Retina (tissue), 1 donor: ENCODE results near the gene CARD9.
"Not testable (repeated sequence)": the region's sequence is repeated elsewhere in the genome, so short reads cannot be mapped to it uniquely, and the experiment has no call there.

Experiments used
- DNase-seq: peaks from one replicate; pipeline ENCODE4 v3.0.0-alpha.2; 2016

Gene CARD9

DNA sequence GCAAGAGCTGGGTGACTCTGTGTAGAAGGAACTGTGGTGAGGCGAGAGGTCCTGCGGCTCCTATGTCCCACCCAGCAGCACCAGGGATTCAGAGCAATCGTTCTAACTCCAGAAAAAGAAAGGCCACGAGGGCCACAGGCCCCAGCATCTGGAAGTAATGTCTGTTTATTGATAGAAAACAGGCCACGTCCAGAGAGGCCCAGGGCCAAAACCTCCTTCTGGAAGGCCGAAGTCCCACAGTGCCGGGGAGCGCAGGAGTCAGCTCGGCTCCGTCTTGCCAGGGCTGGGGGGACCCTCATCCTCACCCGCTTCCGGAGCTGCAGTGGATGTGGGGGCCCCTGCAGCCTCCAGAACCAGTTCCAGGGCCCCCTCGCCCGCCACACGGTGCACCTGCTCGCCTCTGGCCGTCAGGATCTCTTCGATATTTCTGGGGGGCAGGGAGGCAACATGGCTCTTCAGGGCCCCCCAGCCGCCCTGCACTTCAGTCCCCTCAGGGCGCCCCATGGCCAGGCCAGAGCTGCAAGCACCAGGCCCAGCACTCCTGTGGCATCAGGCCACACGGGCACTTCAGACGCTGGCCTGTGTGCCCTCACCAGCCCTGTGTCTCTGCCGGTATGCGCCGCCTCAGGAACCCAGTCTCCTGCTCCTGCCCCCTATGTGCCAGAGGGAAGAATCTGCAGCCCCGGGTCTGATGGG, 11.6 kb downstream of the CARD9 start:
- peak; percentile 19 for DNase-seq

DNA sequence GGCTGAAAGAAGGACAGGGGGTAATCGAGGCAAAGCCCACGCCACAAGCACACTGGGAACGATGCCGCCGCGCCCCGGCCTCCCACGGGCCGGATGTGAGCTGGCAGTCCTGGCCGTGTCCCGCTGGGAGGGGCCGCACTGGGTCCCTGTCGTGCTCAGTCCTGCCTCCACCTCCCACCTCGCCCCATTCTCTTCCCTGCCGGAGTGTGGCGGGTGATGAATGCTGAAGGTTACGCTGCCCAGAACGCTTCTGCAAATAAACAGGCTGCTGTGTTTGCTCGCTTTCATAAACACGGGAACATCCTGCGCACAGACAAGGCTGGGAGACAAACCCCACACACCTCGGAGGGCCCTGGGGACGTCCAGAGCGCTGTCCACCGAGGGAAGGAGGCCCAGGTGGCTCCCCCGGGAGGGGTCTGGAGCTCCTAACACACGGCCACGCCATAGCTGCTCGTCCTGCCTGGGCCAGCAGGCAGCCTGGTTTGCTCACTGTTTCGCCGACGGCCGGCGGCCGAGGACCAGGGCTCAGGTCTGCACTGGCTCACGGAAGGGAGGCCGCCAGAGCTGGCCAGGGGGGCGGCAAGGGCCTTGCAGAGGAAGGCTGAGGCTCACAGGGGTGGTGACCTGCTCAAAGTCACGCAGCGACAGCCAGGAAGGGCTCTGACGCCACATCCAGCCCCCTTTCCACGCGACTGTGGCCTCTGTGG, 12.3 kb downstream of the CARD9 start:
- peak; percentile 40 for DNase-seq

GRCh38 chr9:136359774-136360718, 13.4 kb downstream of the CARD9 start:
- peak; percentile 16 for DNase-seq

DNA sequence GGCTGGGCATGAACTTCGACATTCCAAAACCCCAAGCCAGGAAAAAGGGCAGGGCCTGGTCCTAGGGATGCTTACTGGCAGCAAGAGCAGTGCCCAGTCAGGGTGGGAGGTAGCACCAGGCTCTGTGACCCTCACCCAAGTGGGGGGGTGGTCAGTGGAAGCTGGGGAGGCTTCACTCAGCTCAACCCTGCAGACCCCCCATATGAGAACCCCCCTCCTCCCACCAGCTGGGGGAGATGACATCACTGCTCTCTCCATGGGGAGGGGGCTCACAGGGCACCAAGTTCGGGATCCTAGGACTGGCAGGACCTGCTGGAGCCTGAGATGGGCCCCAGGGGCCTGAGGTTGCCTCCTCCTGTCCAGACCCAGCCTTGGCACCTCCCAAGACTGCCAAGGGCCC, 14.6 kb downstream of the CARD9 start:
- no peak for DNase-seq

DNA sequence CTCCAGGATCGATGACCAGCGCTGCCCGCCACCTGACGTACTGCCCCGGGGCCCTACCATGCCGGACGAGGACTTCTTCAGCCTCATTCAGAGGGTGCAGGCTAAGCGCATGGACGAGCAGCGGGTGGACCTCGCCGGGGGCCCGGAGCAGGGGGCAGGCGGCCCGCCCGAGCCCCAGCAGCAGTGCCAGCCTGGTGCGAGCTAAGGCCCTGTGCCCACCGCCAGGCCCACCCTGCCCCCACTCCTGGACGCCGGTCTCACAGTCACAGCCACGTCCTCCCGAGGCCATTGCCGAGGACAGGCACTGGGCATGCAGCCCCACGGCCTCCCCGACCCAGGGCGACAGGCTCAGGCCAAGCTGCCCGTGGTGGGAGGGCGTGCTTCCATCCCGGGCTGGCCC, 15.5 kb downstream of the CARD9 start:
- no peak for DNase-seq

DNA sequence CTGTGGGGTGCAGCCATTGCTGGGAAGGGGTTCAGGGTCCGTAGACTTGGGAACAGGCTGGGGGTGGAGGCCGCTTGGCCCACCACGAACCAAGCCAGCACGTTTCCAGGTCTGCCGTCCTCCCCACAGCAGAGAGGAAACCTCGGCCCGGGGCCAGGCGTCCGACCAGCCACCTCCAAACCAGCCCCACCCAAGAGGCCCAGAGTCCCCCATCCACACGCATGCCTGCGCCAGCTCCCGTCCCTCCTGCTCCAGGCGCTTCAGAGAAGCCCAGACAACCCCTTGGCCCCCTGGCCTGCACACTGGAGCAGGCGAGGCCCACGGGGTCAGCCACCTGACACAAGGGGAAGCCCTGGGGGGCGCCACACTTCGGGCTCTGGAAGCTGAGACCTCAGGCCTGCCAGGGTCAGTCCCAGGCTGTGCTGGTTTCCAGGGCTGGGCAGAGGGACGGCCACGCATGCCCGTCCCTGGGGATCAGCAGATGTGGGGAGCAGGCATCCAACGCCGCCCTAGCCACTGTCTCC, 16.2 kb downstream of the CARD9 start:
- DNase-seq = no peak

DNA sequence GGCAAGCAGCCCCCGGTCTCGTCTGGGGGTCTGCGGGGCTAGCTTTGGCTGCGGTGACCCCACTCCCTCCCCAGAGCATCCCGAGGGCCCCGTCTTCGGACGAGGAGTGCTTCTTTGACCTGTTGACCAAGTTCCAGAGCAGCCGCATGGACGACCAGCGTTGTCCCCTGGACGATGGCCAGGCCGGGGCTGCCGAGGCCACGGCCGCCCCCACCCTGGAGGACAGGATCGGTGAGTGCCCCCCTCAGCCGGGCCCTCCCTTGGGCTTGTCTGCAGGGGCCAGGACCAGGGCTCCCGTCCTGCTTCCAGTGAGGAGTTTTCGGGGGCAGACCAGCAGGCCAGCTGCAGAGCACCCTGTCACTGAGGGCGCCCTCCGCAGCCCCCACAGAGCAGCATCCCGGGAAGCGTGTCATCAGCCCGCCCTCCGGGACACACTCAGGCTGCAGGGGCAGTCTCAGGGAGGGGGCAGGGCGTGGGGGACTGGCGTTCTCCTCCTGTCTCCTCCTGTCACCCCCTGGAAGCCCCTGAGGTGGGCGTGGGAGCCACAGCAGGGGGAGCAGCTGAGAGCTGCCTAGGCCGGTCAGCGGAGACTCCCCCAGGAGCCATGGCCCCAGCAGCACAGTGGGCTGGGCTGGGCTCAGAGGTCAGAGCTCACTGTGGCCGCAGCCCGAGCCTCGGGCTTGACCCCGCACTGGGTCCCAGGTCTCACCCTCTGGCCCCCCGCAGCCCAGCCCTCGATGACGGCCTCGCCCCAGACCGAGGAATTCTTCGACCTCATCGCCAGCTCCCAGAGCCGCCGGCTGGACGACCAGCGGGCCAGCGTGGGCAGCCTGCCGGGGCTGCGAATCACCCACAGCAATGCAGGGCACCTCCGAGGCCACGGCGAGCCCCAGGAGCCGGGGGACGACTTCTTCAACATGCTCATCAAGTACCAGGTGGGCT, 17.6 kb downstream of the CARD9 start:
- no peak for DNase-seq

DNA sequence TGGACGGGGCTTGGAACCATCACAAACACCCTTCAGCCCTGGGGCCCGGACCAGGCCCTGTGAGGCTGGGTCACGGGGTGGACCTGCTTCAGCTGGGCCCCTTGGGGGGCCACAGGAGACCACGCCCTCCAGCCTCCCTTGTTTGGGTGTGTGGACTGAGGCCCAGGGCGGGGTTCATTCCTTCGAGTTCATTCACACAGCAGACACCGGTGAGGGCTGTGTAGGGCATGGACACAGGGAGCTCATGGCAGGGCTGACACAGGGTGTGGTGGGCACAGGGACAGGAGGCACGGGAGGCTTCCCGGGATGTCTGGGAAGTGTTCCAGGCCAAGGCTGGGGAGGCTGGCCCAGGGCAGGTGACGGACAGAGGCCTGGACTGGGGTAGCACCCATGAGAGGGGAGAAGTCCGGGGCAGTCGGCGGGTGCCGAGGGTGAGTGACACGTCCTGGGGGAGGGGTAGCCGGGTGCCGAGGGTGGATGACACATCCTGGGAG, 18.8 kb downstream of the CARD9 start:
- DNase-seq = no peak

DNA sequence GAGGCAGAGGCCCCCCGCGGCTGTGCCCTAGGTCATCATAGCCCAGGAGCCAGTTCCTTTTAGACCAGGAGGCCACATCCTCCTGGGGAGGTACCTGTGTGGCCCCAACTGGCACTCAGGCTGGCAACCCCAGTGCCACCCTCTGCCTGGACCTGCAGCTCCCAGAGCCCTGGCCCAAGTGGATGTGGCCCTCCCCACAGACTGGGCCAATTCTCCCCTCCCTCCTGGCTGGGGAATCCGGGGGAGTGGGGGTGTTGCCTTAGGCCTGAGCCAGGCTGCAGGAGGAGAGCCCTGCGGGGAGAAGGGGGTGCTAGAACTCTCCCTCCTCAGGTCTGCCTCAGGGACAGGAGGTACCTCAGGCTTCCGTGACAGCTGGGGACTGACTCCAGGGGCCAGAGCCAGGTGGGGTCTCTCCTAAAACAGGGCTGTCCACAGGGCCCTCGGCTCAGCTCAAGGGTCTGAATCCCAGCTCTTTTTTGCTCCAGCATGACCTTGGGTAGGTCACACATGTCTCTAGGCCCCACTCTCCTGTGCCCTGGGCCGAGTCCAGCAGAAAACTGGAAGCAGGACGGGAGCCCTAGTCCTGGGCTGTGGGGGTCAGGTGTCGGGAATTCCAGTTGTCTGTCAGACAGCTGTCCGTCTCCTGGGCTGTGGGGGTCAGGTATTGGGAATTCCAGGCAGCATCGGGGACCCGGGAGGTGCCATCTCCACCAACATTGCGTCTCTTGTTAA, 19.5 kb downstream of the CARD9 start:
- DNase-seq = no peak

GRCh38 chr9:136353088-136353487, 20.4 kb downstream of the CARD9 start:
- DNase-seq = no peak

DNA sequence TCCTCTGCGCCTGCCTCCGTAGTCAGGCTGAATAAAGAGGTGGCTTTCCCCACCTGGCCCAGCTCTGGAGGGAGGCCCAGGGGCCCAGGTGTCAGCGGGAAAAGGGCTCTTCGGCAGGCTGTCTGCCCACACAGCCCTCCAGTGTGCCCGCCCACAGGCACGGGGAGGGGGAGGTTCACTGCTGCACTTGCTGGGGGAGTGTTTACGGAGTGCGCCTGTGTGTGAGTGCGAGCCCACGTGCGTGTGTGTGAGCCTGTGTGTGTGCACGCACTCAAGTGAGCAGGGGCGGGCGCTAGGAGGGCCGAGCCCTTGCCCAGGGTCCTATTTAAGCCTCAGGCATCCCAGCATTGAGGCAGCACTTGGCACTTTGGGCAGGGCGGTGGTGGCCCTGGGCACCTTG, 20.8 kb downstream of the CARD9 start:
- no peak for DNase-seq

DNA sequence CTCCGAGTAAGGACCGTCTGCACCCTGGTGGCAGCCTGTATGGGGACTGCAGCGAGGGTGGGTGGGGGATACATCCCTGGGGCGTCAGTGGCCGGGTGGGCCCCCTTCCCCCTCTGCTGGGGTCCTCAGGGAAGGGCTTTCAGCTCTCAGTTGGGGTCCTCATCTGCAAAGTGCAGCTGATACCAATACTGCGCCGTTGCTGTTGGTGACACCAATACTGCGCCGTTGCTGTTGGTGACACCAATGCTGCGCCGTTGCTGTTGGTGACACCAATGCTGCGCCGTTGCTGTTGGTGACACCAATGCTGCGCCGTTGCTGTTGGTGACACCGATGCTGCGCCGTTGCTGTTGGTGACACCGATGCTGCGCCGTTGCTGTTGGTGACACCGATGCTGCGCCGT, 21.6 kb downstream of the CARD9 start:
- not testable (repeated sequence) for DNase-seq

DNA sequence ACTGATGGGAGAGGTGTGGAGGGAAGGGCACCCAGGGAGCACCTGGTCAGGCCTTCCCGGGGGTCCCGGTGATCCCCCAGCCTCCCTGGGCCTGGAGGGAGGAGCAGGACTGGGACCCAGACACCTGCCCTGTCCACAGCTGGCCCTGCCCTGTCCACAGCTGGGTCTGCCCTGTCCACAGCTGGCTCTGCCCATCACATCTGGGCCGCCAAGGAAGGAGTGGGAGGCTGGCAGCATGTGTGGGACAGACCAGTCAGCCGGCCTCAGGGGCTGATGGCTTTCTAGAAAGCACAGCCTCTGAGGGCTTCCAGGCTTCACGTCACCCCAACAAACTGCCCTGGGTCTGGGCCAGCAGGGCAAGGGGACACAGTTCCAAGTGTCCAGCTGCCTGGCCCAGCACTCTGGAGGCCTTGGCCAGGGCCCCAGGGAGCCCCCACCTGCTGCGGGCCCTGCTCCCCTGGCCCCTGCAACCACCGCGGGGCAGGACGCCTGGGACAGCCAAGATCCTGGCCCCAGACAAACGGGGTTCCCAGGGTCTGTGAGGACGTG, 22.1 kb downstream of the CARD9 start:
- DNase-seq = no peak

DNA sequence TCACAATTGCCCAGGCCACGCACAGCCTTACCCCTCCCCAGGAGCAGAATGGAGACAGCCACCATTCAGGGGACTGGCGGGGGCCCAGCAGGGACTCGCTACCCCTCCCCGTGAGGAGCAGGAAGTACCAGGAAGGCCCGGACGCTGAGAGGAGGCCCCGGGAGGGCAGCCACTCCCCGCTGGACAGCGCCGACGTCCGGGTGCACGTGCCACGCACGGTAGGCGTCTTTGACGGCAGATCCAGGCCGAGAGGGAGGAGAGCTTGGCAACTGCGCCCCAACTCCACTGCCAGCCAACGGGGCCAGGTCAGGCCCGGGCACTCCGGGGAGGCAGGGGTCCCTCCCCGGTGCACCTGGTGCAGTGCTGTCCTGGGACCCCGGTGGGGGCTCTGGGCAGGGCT, 23.9 kb downstream of the CARD9 start:
- no peak for DNase-seq

GRCh38 chr9:136348691-136349090, 24.8 kb downstream of the CARD9 start:
- DNase-seq = no peak

DNA sequence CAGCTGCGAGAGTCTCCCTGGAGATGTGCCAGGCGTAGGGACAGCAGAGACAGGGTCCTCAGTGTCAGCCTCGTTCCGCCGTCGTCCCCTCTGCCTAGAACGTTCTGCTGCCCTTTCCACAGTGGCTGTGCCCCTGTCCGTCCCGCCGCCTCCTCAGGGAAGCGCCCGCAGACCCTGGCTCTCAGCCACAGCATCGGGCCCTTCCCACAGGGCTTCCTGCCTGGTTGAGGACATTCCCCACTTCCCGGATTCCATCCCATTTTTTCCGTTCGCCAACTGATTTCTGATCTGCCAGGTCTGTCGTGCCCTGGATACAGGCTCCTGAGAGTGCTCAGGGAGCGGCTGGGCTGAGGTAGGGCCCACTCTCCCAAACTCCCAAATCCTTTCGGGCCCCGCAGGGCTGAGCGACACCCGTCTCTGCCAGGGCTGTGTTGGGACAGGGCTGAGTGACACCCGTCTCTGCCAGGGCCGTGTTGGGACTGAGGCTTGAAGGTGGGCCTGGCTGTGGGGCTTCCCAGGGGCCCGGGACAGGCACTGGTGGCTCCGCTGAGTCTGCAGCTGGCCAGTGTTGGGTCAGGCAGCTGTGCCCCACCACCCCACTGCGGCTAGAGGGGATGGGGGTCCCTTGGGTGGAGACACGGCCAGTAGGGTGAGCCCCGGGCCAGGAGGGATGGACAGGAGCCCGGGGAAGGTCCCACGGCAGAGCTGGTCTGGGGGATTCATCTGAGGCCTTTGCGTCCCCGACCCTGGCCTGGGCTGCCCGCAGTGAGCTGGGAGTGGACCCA, 25.8 kb downstream of the CARD9 start:
- no peak for DNase-seq

DNA sequence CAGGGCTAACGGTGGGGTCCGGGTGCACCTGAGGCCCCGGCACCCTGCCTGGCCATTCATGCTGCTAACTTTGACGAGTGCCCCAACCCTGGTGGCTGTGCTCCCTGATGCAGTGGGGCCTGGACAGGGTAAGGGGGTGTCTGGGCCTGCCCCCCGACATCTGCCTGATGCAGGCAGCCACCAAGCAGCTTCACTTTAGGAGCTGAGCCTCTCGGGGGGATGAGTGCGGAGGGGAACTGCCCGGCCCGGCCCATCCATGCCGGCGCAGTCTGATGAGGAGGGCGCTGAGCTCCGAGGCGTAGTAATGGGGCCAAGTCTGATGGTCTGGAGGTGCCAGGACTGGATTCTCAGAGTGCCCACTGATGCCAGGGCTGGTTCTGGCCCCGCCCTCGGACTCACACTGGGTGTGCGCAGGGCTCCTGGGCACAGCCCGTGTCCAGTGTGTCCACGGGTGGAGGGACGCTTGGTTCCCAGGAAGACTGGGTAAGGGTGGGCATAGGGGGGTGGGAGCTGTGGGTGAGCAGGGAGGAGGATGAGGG, 26.5 kb downstream of the CARD9 start:
- no peak for DNase-seq

DNA sequence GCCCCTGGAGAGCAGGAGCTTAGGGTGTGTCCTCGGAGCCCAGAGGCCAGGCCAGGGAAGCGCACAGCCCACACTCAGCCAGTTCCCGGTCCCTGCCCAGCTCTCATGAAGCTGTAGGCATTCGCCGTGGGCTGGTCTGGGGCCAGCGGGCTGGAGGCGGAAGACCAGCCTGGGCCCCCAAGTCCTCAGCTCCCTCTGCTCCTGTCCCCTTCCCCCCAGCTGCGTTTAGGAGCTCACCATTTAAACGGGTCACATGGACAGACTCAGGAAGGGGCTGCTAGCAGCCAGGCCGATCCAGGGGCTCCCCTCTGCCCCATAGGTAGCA, 27.4 kb downstream of the CARD9 start:
- no peak for DNase-seq

GRCh38 chr9:136345281-136346156, 27.9 kb downstream of the CARD9 start:
- DNase-seq = no peak
